Mesendoderm (in vitro differentiated cells): ENCODE data around the gene CCL13.

Experiments
- DNase-seq: peaks from one replicate; pipeline ENCODE4 v3.0.0; 2013
- H2AK5ac ChIP-seq: 2 replicates; pipeline ENCODE4 v1.6.1; 2013; ENCODE audit warnings: low read length, inconsistent platforms
- H2BK120ac ChIP-seq: 2 replicates; pipeline ENCODE4 v1.6.1; 2013; ENCODE audit warnings: low read depth, mild to moderate bottlenecking, low read length, moderate library complexity, mixed read lengths
- H2BK15ac ChIP-seq: replicated peaks from 2 replicates; pipeline ENCODE4 v1.6.1; 2013; ENCODE audit warnings: low read depth, mild to moderate bottlenecking, moderate library complexity
- H2BK5ac ChIP-seq: 2 replicates; pipeline ENCODE4 v1.6.1; 2013; ENCODE audit warnings: low read length, inconsistent platforms
- H3K18ac ChIP-seq: 2 replicates; pipeline ENCODE4 v1.6.1; 2013; ENCODE audit warnings: mild to moderate bottlenecking, low read length, mixed read lengths
- H3K23ac ChIP-seq: one replicate; pipeline ENCODE4 v1.6.1; 2013; ENCODE audit warnings: low read length
- H3K27ac ChIP-seq: 2 replicates; pipeline ENCODE4 v1.5.1; 2013; ENCODE audit warnings: low read depth, mild to moderate bottlenecking, inconsistent platforms, low read length, moderate library complexity
- H3K27me3 ChIP-seq: 2 replicates; pipeline ENCODE4 v1.6.1; 2013; ENCODE audit warnings: low read length, control low read depth, mild to moderate bottlenecking, inconsistent platforms; ENCODE audit not compliant: insufficient read depth, poor library complexity
- H3K36me3 ChIP-seq: 2 replicates; pipeline ENCODE4 v1.6.1; 2013; ENCODE audit warnings: low read length, inconsistent platforms; ENCODE audit not compliant: control insufficient read depth, insufficient read depth
- H3K4ac ChIP-seq: one replicate; pipeline ENCODE4 v1.6.1; 2013; ENCODE audit warnings: low read depth, mild to moderate bottlenecking, low read length, moderate library complexity
- H3K4me1 ChIP-seq: 2 replicates; pipeline ENCODE4 v1.6.1; 2013; ENCODE audit warnings: low read depth, low read length, inconsistent platforms; ENCODE audit not compliant: control insufficient read depth
- H3K4me2 ChIP-seq: 2 replicates; pipeline ENCODE4 v1.6.1; 2013; ENCODE audit warnings: low read length
- H3K4me3 ChIP-seq: 2 replicates; pipeline ENCODE4 v1.5.1; 2013; ENCODE audit warnings: mild to moderate bottlenecking, low read length
- H3K56ac ChIP-seq: one replicate; pipeline ENCODE4 v1.6.1; 2013; ENCODE audit warnings: low read length
- H3K79me1 ChIP-seq: 2 replicates; pipeline ENCODE4 v1.6.1; 2013; ENCODE audit warnings: low read length, inconsistent platforms
- H3K79me2 ChIP-seq: 2 replicates; pipeline ENCODE4 v1.6.1; 2013; ENCODE audit warnings: mild to moderate bottlenecking, low read length; ENCODE audit not compliant: control insufficient read depth, insufficient read depth
- H3K9ac ChIP-seq: 2 replicates; pipeline ENCODE4 v1.6.1; 2013; ENCODE audit warnings: low read length, inconsistent platforms
- H4K5ac ChIP-seq: one replicate; pipeline ENCODE4 v1.6.1; 2013; ENCODE audit warnings: low read length
- H4K8ac ChIP-seq: one replicate; pipeline ENCODE4 v1.6.1; 2013; ENCODE audit warnings: low read depth, mild to moderate bottlenecking, control low read depth, low read length, moderate library complexity
- WGBS: extraction: QIAGEN DNeasy Blood & Tissue Kit; methylation state at CpG from one replicate; pipeline ENCODE4 v1.1.7; 2013; ENCODE audit warnings: low lambda C conversion rate, missing lambda C conversion rate; ENCODE audit not compliant: insufficient coverage; ENCODE audit errors: extremely low coverage; 5-methylcytosine and 5-hydroxymethylcytosine counted together

Gene CCL13

DNA sequence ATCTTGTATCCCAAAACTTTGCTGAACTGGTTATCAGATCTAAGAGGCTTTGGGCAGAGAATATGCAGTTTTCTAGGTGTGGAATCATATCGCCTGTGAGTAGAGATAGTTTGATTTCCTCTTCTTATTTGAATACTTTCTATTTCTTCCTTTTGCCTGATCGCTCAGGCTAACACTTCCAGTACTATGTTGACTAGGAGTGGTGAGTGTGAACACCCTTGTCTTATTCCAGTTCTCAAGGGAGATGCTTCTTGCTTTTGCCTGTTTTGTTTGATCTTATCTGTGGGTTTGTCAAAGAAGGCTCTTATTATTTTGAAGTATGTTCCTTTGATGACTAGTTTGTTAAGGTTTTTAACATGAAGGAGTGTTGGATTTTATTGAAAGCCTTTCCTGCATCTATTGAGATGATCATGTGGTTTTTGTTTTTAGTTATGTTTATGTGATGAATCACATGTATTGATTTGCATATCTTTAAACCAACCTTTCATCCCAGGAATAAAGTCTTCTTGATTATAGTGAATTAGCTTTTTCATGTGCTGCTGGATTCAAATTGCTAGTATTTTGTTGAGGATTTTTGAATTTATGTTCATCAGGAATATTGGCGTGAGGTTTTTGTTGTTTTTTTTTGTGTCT lies 17.0 kb upstream of the CCL13 start:
- H3K27ac ChIP-seq: no peak overlapping the region
- no peaks in the 10 kb centered on the region for H3K4me1 ChIP-seq
- H2BK15ac ChIP-seq: no peak overlapping the region
- no peaks in the 10 kb centered on the region for H3K27me3 ChIP-seq
- no peaks in the 10 kb centered on the region for H3K36me3 ChIP-seq
- no peak overlapping the region for H3K18ac ChIP-seq
- H3K4me2 ChIP-seq: no peak overlapping the region
- H2AK5ac ChIP-seq: no peak overlapping the region
- H3K79me1 ChIP-seq: no peaks in the 10 kb centered on the region
- H3K23ac ChIP-seq: no peak overlapping the region
- H3K56ac ChIP-seq: no peak overlapping the region
- H2BK5ac ChIP-seq: no peak overlapping the region
- DNase-seq: no peak
- no peak overlapping the region for H2BK120ac ChIP-seq
- H3K4ac ChIP-seq: no peak overlapping the region
- no peak overlapping the region for H4K8ac ChIP-seq
- no peak overlapping the region for H3K4me3 ChIP-seq
- no CpG with 5 or more reads among the region's 3 CpGs for WGBS
- no peaks in the 10 kb centered on the region for H3K79me2 ChIP-seq
- no peak overlapping the region for H3K9ac ChIP-seq
- no peak overlapping the region for H4K5ac ChIP-seq

- Histone ChIP-seq H3K4me2 (no peak overlapping the region), H2BK120ac (no peak overlapping the region), H3K4me1 (no peaks in the 10 kb centered on the region), H4K5ac (no peak overlapping the region), H2BK5ac (no peak overlapping the region), H3K23ac (no peak overlapping the region), H3K4ac (no peak overlapping the region), H2AK5ac (no peak overlapping the region), H3K4me3 (no peak overlapping the region), H4K8ac (no peak overlapping the region), H3K36me3 (no peaks in the 10 kb centered on the region), H3K9ac (no peak overlapping the region), H2BK15ac (no peak overlapping the region), H3K79me1 (no peaks in the 10 kb centered on the region), H3K27ac (no peak overlapping the region), H3K18ac (no peak overlapping the region), H3K56ac (no peak overlapping the region), H3K27me3 (no peaks in the 10 kb centered on the region), H3K79me2 (no peaks in the 10 kb centered on the region)
- no peak for DNase-seq
- no CpG with 5 or more reads among the region's 2 CpGs for WGBS
These were observed 14.4 kb upstream of the CCL13 start for GRCh38 chr17:34341916-34342315.

GRCh38 chr17:34347063-34347462 lies 9.2 kb upstream of the CCL13 start:
- Histone ChIP-seq H3K27me3 (no peaks in the 10 kb centered on the region), H2BK120ac (no peak overlapping the region), H4K8ac (no peak overlapping the region), H2BK15ac (no peak overlapping the region), H3K23ac (no peak overlapping the region), H3K4me3 (no peak overlapping the region), H2BK5ac (no peak overlapping the region), H2AK5ac (no peak overlapping the region), H3K79me1 (no peaks in the 10 kb centered on the region), H3K9ac (no peak overlapping the region), H3K79me2 (no peaks in the 10 kb centered on the region), H3K4me2 (no peak overlapping the region), H3K4ac (no peak overlapping the region), H3K56ac (no peak overlapping the region), H3K27ac (no peak overlapping the region), H3K36me3 (no peaks in the 10 kb centered on the region), H3K4me1 (no peaks in the 10 kb centered on the region), H4K5ac (no peak overlapping the region), H3K18ac (no peak overlapping the region)
- WGBS: no CpG with 5 or more reads among the region's 4 CpGs
- DNase-seq: no peak

DNA sequence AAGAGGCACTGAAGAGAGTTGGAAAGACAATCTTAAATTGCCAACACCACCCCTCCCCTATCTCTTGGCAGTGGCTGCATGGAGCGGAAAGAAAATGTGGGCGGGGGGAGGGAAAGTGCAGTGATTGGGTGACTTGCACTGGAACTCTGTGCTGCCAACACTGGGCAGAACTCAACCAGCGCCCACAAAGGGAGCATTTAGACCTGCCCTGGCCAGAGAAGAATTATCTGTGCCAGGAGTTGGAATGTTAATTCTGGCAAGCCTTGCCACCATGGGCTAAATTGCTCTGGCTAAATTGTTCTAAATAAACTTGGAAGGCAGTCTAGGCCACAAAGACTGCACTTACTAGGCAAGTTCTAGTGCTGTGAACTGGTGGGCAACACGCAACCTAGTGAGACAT lies 6.5 kb upstream of the CCL13 start:
- H2AK5ac ChIP-seq: no peak overlapping the region
- H2BK120ac ChIP-seq: no peak overlapping the region
- H3K4me3 ChIP-seq: no peak overlapping the region
- no peak overlapping the region for H3K18ac ChIP-seq
- H3K4me1 ChIP-seq: no peaks in the 10 kb centered on the region
- no peak overlapping the region for H3K9ac ChIP-seq
- no peak overlapping the region for H4K8ac ChIP-seq
- H3K79me2 ChIP-seq: no peaks in the 10 kb centered on the region
- no peak overlapping the region for H3K23ac ChIP-seq
- no peak overlapping the region for H3K27ac ChIP-seq
- H4K5ac ChIP-seq: no peak overlapping the region
- H3K4me2 ChIP-seq: no peak overlapping the region
- no peaks in the 10 kb centered on the region for H3K27me3 ChIP-seq
- H3K4ac ChIP-seq: no peak overlapping the region
- no peaks in the 10 kb centered on the region for H3K79me1 ChIP-seq
- H2BK5ac ChIP-seq: no peak overlapping the region
- H3K36me3 ChIP-seq: no peaks in the 10 kb centered on the region
- DNase-seq: no peak
- no peak overlapping the region for H3K56ac ChIP-seq
- no peak overlapping the region for H2BK15ac ChIP-seq
- no CpG with 5 or more reads among the region's 4 CpGs for WGBS

DNA sequence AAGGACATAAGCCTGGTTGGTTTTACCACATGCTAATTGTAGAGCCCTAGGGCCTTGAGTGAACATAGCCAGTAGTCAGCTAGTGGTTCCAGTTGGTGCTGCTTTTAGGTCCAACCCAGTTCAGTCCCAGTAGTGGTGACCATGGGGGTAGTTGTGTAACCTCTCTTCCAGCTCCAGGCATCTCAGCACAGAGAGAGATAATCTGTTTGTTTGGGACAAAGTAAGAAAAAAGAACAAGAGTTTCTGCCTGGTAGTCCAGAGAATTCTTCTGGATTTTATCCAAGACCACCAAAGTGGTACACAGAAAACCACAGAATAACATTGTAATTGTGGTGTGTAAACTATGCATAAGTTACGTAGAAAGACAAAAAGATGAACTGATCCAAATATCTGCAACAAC lies 5.2 kb upstream of the CCL13 start:
- Histone ChIP-seq H3K79me1 (no peaks in the 10 kb centered on the region), H3K9ac (no peak overlapping the region), H4K8ac (no peak overlapping the region), H3K4me2 (no peak overlapping the region), H3K56ac (no peak overlapping the region), H2BK120ac (no peak overlapping the region), H3K4me1 (no peaks in the 10 kb centered on the region), H3K23ac (no peak overlapping the region), H3K18ac (no peak overlapping the region), H4K5ac (no peak overlapping the region), H3K36me3 (no peaks in the 10 kb centered on the region), H3K4me3 (no peak overlapping the region), H2AK5ac (no peak overlapping the region), H3K79me2 (no peaks in the 10 kb centered on the region), H2BK15ac (no peak overlapping the region), H3K27ac (no peak overlapping the region), H3K4ac (no peak overlapping the region), H2BK5ac (no peak overlapping the region), H3K27me3 (no peaks in the 10 kb centered on the region)
- no CpG with 5 or more reads among the region's 1 CpG for WGBS
- DNase-seq: no peak

GRCh38 chr17:34352191-34352590 lies 4.1 kb upstream of the CCL13 start:
- Histone ChIP-seq H4K5ac (no peak overlapping the region), H3K56ac (no peak overlapping the region), H3K4me3 (no peak overlapping the region), H2AK5ac (no peak overlapping the region), H3K27ac (no peak overlapping the region), H3K18ac (no peak overlapping the region), H3K79me1 (no peaks in the 10 kb centered on the region), H3K4ac (no peak overlapping the region), H3K9ac (no peak overlapping the region), H3K36me3 (no peaks in the 10 kb centered on the region), H3K27me3 (no peaks in the 10 kb centered on the region), H4K8ac (no peak overlapping the region), H3K4me2 (no peak overlapping the region), H2BK120ac (no peak overlapping the region), H3K79me2 (no peaks in the 10 kb centered on the region), H2BK5ac (no peak overlapping the region), H3K23ac (no peak overlapping the region), H3K4me1 (no peaks in the 10 kb centered on the region), H2BK15ac (no peak overlapping the region)
- DNase-seq: no peak
